ENCODE data around the gene CENPP. TPM values are rescaled to one million over a fixed set of nuclear protein-coding genes. Genes with fewer than 3 reads are reported as not detected.

CENPP gene
- total RNA-seq, 1 donor from 2014 or later, result 5.7 TPM

DNA sequence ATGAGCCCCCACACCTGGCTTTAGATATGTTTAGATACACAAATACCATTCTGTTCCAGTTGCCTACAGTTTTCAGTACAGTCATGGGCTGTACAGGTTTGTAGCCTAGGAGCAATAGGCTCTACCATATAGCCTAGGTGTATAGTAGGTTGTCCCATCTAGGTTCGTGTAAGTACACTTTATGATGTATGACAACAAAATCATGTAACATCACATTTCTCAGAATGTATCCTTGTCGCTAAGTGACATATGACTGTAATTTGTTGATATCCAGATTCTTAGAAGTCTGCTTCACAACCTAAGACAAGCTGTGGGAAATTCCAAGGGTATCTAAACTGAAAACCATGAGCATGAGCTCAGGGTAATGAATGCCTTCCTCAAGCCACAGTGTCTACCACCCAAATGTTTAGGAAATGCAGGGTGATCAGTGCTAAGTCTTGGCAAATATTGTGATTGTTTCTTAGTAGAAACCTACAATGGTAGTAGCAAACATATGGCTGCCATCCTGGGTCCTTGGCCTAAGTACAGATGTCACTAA lies 201.6 kb downstream of the CENPP start:
- FAIRE-seq, result no peak
- DNase-seq (ENCODE audit: low spot score in 2 of 2), result no peak

- FAIRE-seq, result no peak
Measured at GRCh38 chr9:92527832-92528521, 202.2 kb downstream of the CENPP start.

DNA sequence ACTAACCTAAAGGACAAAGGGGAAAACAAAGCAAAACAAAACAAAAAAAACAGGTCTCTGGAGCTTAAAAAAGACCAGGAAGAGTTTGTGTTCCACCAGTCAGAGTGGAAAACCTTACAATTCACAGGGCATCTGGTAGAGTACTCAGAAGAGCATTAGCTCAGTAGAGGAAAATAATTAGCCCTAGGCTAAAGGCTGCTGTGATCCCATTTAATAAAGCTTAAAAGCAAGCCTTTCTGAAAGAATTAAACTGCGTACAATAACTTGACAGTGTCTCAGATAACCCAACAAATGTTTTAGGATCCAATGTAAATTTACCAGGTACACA lies 202.7 kb downstream of the CENPP start:
- FAIRE-seq, result no peak

More at GRCh38 chr9:92527832-92528521, 202.2 kb downstream of the CENPP start:
- DNase-seq (ENCODE audit: low spot score in 2 of 2), result no peak

DNA sequence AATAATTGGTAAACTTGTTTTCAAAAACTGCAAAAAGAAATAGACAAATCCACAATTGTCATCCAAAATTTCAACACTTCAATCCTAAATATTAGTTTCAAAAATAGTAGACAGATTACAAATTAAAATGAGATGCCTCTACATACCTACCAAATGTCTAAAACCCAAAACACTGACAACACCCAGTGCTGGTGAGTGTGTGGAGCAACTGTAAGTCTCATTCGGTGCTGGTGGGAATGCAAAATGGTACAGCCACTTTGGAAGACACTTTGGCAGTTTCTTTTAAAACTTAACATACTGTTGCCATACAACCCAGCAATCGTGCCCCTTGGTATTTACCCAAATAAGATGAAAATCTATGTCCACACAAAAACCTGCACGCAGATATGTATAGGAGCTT lies 203.4 kb downstream of the CENPP start:
- FAIRE-seq (no peak), DNase-seq (ENCODE audit: low spot score in 2 of 2) (no peak)

More for the DNA sequence above, 202.7 kb downstream of the CENPP start:
- no peak for DNase-seq (ENCODE audit: low spot score in 2 of 2)

GRCh38 chr9:92530893-92531292 lies 205.1 kb downstream of the CENPP start:
- FAIRE-seq, result no peak
- DNase-seq (ENCODE audit: low spot score in 2 of 2), result no peak

- FAIRE-seq, result no peak
Measured at GRCh38 chr9:92534204-92534603, 208.5 kb downstream of the CENPP start.

GRCh38 chr9:92534674-92535073 lies 208.9 kb downstream of the CENPP start:
- DNase-seq (ENCODE audit: low spot score in 2 of 2) (no peak), FAIRE-seq (no peak)

More at GRCh38 chr9:92534204-92534603, 208.5 kb downstream of the CENPP start:
- no peak for DNase-seq (ENCODE audit: low spot score in 2 of 2)

- DNase-seq (ENCODE audit: low spot score in 2 of 2) (no peak), FAIRE-seq (no peak)
Measured at GRCh38 chr9:92535940-92536850, 210.4 kb downstream of the CENPP start, which contains the start of gene ECM2. TSS of gene ECM2 (minus strand) at chr9:92535990. CDS start at chr9:92522866, 13,124 bp downstream.

- DNase-seq (ENCODE audit: low spot score in 2 of 2) (no peak), FAIRE-seq (no peak)
Measured at GRCh38 chr9:92538541-92538940, 212.8 kb downstream of the CENPP start.

DNA sequence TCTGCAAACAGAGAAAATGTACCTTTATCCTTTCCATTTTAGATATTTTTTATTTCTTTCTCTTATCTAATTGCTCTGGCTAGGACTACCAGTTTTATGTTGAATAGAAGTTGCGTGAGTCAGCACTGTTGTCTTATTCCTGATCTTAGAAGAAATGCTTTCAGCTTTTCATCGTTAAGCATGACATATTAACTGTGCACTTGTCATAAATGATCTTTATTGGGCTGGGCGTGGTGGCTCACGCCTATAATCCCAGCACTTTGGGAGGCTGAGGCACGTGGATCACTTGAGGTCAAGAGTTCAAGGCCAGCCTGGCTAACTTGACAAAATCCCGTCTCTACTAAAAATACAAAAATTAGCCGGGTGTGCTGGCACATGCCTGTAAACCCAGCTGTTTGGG lies 218.2 kb downstream of the CENPP start:
- DNase-seq (ENCODE audit: low spot score in 2 of 2) (no peak), FAIRE-seq (no peak)

- no peak for FAIRE-seq
- DNase-seq (ENCODE audit: low spot score in 2 of 2), result no peak
Measured at GRCh38 chr9:92545002-92545510, 219.3 kb downstream of the CENPP start.

DNA sequence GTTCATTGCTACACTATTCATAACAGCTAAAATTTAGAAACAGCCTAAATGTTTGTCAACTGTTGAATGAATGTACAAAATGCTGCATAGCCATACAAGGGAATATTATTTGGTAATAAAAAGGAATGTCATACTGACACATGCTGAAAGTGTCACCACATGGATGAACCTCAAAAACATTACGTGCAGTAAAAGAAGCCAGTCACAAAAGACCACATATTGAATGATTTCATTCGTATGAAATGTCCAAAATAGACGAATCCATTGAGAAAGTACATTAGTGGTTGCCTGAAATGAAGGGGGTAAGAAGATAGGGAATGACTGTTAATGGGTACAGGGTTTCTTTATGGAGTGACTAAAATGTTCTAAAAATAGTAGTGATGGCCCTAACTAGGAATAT lies 221.6 kb downstream of the CENPP start:
- FAIRE-seq, result no peak
- no peak for DNase-seq (ENCODE audit: low spot score in 2 of 2)

- DNase-seq (ENCODE audit: low spot score in 2 of 2) (no peak), FAIRE-seq (no peak)
Measured at GRCh38 chr9:92550765-92551164, 225.0 kb downstream of the CENPP start.

DNA sequence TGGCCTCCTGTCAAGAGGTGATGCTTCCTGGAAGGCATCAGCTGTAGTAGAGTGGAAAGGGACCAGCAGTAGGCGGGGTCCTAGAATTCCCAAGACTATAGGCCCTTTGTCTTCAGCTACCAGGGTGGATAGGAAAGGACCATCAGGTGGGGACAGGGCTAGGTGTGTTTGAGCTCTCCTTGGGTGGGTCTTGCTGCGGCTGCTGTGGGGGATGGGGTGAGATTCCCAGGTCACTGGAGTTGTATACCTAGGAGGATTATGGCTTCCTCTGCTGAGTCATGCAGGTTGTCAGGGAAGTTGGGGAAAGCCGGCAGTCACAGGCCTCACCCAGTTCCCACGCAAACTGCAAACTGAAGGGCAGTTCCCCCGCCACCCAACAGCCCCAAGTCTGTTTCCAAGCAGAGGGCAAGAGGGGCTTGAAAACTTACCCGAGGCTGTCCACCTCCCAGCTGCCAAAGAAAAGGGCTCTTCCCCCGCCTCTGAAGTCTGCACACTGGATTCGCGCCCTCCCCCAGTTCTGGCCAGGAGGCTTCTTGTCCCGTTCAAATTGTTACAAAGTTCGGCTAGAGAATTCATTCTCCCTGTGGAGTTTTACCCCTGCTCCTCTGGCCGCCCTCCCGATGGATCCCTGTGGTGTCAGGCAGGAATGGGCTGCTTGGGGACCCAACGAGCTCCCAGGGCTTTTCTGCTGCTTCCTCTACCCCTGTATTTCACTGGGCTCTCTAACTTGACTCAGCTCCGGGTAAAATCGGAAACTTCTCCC lies 233.0 kb downstream of the CENPP start:
- no peak for FAIRE-seq

GRCh38 chr9:92561374-92562330 lies 235.9 kb downstream of the CENPP start:
- FAIRE-seq (no peak), DNase-seq (ENCODE audit: low spot score in 2 of 2) (no peak)

More for the DNA sequence above, 233.0 kb downstream of the CENPP start:
- no peak for DNase-seq (ENCODE audit: low spot score in 2 of 2)

DNA sequence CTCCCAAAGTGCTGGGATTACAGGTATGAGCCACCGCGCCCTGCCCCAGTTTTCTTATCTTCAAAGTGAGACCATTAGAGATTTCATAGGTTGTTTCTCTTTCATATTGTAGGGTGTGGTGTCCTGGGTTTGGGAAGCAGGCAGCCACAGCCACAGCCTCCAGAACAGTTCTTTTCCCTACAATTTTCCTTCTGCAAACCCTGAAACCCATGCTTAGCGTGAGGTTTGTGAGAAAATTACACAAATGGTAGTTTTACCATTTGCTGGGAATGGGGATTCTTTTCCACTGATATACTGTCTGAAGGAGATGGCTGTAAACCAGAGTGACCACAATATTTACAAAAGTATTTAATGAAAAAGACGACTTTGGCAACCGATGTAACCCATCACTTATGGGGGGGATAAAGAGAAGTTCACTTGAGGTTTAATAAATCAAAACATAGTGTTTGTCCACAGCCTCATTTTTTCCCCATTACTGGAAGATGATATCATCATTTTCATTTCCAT lies 236.8 kb downstream of the CENPP start:
- no peak for DNase-seq (ENCODE audit: low spot score in 2 of 2)
- no peak for FAIRE-seq

DNA sequence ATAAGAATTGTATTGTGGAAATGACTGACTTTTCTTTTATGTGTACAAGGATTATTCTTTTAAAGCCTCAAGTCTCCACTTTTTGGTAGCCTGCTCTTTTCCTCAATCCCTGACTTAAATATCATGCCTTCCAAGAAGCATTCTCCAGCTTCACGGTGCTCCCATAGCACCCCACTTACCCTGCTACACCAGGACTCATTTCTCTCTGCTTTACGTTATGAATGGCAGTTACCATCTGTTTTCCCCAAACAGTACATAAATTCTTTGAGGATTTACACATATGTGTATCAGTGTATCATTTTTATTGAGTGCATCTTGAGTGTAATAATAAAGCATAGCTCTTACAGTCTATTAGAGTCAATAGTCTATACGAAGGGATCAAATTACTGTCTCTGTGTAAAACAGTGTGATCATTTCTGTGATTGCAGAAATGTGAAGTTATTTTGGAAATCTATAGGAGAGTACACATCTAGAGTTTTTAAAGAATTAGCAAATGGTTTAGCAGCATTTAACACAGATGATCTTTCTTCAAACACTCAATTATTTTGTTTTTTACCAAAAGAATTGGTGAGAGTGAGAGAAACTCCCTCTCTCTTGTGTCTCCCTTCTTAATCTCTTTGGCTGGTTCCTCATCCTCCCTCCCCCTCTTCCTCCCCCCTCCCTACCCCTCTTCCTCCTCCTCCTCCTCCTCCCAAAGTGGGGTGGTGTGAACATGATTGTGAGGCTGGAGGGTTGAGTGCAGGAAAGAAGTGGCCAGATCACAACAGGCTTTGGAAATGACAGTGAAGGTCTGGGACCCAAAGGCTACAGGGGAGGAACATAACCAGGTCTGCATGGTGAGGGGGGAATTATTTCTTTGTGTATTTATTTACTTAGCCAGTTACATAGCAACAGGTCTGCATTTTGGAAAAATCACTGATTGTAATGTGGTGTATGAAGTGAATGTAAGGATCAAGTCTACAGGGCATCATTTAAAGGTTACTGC lies 237.7 kb downstream of the CENPP start:
- FAIRE-seq (no peak), DNase-seq (ENCODE audit: low spot score in 2 of 2) (no peak)

DNA sequence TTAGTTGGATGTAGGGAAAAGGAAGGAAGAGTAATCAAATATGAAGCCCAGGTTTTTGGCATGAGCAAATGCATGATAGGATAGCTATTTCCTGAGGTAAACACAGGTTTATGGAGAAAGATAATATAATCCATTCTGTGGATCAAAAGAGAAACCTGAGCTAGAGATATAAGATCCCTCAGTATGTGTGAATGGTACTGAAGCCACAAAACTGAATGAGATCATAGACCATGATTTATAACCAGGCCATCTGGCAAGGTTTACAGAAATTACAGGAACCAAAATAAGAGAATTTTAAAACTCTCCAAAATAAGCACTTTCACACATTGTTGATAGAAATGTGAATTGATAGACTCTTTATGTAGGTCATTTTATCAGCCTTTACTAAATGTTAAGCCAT lies 238.8 kb downstream of the CENPP start:
- FAIRE-seq, result no peak
- DNase-seq (ENCODE audit: low spot score in 2 of 2), result no peak
